Stomach (tissue), 4 donors: ENCODE data around the gene TPRN.

Source experiments
- CTCF ChIP-seq, 7 experiments: fragments of 450-650 bp in 4 of 7; fragments of 200-600 bp in 3 of 7; sonication (generic) in 3 of 7; IDR thresholded peaks; one replicate each; pipeline ENCODE4 v1.5.1; 2016 to 2019; ENCODE audit warnings: antibody characterized with exemption in 7 of 7, control low read depth in 2 of 7, mild to moderate bottlenecking in 1 of 7
- EP300 ChIP-seq: sonication (generic); formaldehyde crosslinking; IDR thresholded peaks from one replicate; pipeline ENCODE4 v1.6.1; 2017; ENCODE audit warnings: antibody characterized with exemption
- POLR2A ChIP-seq, 4 donors: fragments of 450-650 bp; IDR thresholded peaks; one replicate each; pipeline ENCODE4 v1.6.1; 2016; ENCODE audit warnings: antibody characterized with exemption in 4 of 4, control low read depth in 2 of 4, mild to moderate bottlenecking in 1 of 4, moderate library complexity in 1 of 4
- POLR2AphosphoS5 ChIP-seq, 3 donors: sonication (generic); formaldehyde crosslinking; IDR thresholded peaks; one replicate each; pipeline ENCODE4 v1.6.1; 2016; ENCODE audit warnings: antibody characterized with exemption in 3 of 3

GRCh38 chr9:137232510-137232909 lies 32.0 kb upstream of the TPRN start:
- TF ChIP-seq EP300 (no peak), POLR2AphosphoS5 (IDR thresholded peaks at IDR 0.05) (no peak), POLR2A (IDR thresholded peaks at IDR 0.05) (no peak), CTCF (IDR thresholded peaks at IDR 0.05) (no peak)
